ENCODE results near the gene GNAI1.

GNAI1 gene

DNA sequence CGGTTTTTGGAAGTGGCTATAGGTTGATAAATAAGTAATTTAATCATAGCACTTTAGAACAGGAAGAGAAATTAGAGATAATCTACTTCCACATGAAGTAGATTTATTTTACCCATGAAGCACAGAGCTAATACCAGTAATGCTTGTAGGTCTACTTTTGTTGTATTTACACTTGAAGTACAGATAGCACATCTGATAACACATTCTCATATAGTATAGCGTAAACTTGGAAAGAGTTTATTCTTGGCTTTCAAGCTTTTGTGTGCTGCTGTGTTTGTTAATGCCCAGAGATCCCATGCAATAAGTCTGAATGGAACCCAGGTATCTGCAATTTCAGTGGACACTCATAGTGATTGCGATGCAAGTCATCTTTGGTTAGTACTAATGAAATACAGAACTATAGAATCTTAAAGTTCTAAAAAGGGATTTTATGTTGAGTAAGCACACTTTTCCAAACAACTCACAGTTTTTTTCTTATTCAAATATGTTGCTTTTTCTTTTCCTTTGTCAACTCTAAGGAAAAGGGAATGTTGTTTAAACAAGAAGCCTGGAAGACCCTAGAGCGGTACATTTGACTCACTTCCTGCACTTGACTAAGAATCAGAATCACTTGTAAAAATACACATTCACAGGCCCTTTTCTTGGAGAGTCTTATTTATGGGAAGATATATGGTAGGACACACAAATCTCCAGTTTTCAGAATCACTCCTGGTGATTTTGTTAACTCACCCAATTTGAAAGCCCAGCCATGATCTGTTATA lies 105.8 kb downstream of the GNAI1 start:
- Histone ChIP-seq H3K4me3 (ENCODE audit: low read depth, low read length) (no peak overlapping the region), H3K27ac (no peak overlapping the region), H3K9me3 (ENCODE audit: severe bottlenecking) (no peaks in the 10 kb centered on the region), H3K27me3 (ENCODE audit: insufficient read depth, low read depth, severe bottlenecking) (no peaks in the 10 kb centered on the region), H3K36me3 (no peaks in the 10 kb centered on the region)
- no peak for DNase-seq
- TF ChIP-seq, protein P1, sequence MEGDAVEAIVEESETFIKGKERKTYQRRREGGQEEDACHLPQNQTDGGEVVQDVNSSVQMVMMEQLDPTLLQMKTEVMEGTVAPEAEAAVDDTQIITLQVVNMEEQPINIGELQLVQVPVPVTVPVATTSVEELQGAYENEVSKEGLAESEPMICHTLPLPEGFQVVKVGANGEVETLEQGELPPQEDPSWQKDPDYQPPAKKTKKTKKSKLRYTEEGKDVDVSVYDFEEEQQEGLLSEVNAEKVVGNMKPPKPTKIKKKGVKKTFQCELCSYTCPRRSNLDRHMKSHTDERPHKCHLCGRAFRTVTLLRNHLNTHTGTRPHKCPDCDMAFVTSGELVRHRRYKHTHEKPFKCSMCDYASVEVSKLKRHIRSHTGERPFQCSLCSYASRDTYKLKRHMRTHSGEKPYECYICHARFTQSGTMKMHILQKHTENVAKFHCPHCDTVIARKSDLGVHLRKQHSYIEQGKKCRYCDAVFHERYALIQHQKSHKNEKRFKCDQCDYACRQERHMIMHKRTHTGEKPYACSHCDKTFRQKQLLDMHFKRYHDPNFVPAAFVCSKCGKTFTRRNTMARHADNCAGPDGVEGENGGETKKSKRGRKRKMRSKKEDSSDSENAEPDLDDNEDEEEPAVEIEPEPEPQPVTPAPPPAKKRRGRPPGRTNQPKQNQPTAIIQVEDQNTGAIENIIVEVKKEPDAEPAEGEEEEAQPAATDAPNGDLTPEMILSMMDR (IDR thresholded peaks at IDR 0.05; ENCODE audit: low read depth, low read length), result no peak

DNA sequence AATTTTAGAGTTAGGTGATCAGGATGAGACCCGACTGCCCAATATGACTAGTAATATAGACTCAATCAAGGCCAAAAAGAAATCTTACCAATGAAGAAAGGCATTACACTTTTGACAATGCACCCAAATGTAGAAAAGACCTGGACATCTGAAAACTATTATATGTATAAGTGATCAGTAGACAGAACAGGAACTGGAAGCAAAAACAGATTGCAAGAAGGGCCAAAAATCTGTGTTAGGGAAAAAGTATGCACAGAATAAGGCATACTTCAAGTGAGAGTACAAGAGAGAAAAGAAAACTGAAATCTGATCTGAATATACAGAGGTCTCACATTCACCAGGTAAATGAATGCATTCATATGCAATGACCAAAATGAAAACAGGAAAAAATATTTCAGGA lies 107.0 kb downstream of the GNAI1 start:
- DNase-seq, result no peak
- Histone ChIP-seq H3K27ac (no peak overlapping the region), H3K27me3 (ENCODE audit: insufficient read depth, low read depth, severe bottlenecking) (no peaks in the 10 kb centered on the region), H3K36me3 (no peaks in the 10 kb centered on the region), H3K4me3 (ENCODE audit: low read depth, low read length) (no peak overlapping the region), H3K9me3 (ENCODE audit: severe bottlenecking) (no peaks in the 10 kb centered on the region)
- TF ChIP-seq, protein P1 (IDR thresholded peaks at IDR 0.05; ENCODE audit: low read depth, low read length), result no peak

DNA sequence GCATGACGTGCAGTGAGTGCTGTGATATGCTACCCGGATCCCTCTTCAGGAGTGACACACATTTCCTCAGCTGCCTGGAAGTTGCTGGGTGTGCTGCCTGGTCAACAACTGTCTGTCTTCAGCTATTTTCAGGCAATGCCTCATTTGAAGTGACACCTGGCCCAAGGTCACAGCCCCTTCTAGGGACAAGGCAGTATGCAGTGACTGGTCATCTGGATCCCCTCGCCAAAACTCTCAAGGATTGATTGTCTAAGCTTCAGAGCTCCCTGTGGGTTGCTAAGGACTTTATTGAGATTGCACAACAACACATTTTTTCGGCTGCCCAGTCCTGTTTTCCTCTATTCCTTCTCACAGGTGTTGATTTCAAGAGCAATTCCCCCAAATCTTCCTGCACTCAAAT lies 108.8 kb downstream of the GNAI1 start:
- Histone ChIP-seq H3K36me3 (no peaks in the 10 kb centered on the region), H3K4me3 (ENCODE audit: low read depth, low read length) (no peak overlapping the region), H3K27me3 (ENCODE audit: insufficient read depth, low read depth, severe bottlenecking) (no peaks in the 10 kb centered on the region), H3K9me3 (ENCODE audit: severe bottlenecking) (no peaks in the 10 kb centered on the region), H3K27ac (no peak overlapping the region)
- no peak for DNase-seq
- TF ChIP-seq, protein P1 (IDR thresholded peaks at IDR 0.05; ENCODE audit: low read depth, low read length), result no peak

DNA sequence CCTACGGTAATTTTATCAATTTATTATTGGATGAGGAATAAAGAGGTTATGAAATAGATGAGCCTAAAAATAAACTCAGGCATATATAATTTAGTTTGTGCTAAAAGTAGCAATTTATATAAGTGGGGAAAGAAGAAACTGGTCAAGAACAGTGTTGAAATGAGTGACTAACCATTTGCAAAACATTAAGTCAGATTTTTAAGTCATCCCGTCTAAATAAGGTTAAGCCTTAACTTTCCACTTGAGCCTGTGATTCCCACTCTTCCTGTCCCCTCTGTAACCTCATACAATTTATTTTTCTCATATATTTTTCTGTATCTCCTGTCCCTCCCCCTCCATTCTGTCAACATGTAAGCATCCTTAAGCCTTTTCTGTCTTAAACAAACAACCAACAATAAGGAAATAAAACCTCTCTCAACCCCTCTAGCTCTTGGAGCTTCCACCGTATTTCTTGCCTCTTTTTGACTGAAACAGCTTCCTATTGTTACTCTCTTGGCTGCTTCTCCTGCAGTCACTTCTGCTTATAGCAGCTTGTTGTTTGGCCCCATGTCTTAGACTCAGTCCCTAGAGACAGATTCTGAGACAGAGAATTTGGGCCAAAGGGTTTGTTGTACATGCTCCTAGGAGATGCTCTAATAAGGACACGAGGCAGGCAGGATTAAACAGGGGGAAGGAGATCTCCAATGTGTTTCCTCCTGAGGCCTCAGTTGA lies 109.7 kb downstream of the GNAI1 start:
- TF ChIP-seq, protein P1 (IDR thresholded peaks at IDR 0.05; ENCODE audit: low read depth, low read length), result no peak
- DNase-seq, result no peak
- Histone ChIP-seq H3K9me3 (ENCODE audit: severe bottlenecking) (no peaks in the 10 kb centered on the region), H3K36me3 (no peaks in the 10 kb centered on the region), H3K27ac (no peak overlapping the region), H3K27me3 (ENCODE audit: insufficient read depth, low read depth, severe bottlenecking) (no peaks in the 10 kb centered on the region), H3K4me3 (ENCODE audit: low read depth, low read length) (no peak overlapping the region)

DNA sequence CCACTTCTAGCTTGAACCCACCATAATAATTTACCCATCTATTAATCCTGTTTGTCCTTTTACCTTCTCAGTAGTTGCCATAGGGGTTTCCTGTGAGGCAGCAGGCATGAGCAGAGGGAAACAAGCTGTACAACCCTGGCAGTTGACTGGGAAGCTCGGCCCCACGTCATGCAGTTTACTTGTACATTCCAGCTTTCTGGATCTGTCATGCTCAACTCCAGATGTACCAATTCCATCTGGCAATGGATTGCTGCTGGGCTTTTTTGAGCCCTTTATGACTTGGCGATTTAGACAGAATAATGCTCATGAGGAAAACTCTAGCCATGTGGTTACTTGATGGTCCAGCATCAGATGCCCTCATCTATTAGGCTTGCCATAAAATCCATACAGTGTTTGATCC lies 112.5 kb downstream of the GNAI1 start:
- TF ChIP-seq, protein P1 (IDR thresholded peaks at IDR 0.05; ENCODE audit: low read depth, low read length), result no peak
- Histone ChIP-seq H3K36me3 (no peaks in the 10 kb centered on the region), H3K27me3 (ENCODE audit: insufficient read depth, low read depth, severe bottlenecking) (no peaks in the 10 kb centered on the region), H3K9me3 (ENCODE audit: severe bottlenecking) (no peaks in the 10 kb centered on the region), H3K4me3 (ENCODE audit: low read depth, low read length) (no peak overlapping the region), H3K27ac (no peak overlapping the region)
- DNase-seq, result no peak

All from WERI-Rb-1 (cell line).